ENCODE results near the gene MTRFR.

DNA sequence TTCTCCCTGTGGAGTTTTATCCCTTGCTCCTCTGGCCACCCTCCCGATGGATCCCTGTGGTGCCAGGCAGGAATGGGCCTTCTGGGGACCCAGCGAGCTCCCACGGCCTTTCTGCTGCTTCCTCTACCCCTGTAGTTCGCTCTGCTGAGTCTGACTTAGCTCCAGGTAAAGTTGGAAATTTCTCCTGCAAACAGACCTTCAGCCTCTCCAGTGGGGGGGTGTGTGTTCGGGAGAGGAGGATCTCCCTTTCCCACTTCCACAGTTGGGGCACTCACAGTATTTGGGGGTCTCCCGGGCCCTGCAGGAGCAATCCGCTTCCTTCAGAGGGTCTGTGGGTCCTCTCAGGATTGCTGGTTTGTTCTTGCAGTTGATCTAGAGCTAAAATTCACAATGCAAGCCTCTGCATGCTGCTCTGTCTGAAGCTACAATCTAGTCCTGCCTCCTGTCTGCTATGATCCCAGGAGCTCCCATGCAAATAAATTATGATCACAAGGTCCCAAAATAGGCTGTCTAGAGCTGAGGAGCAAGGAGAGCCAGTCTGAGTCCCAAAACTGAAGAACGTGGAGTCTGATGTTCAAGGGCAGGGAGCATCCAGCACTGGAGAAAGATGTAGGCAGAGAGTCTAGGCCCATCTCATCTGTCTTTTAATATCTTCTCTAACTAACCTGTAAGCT lies 18.3 kb downstream of the MTRFR start:
- no peak for TF ChIP-seq SPI1 (IDR thresholded peaks at IDR 0.05; ENCODE audit: borderline replicate concordance, low read depth)
- TF ChIP-seq, protein P1, sequence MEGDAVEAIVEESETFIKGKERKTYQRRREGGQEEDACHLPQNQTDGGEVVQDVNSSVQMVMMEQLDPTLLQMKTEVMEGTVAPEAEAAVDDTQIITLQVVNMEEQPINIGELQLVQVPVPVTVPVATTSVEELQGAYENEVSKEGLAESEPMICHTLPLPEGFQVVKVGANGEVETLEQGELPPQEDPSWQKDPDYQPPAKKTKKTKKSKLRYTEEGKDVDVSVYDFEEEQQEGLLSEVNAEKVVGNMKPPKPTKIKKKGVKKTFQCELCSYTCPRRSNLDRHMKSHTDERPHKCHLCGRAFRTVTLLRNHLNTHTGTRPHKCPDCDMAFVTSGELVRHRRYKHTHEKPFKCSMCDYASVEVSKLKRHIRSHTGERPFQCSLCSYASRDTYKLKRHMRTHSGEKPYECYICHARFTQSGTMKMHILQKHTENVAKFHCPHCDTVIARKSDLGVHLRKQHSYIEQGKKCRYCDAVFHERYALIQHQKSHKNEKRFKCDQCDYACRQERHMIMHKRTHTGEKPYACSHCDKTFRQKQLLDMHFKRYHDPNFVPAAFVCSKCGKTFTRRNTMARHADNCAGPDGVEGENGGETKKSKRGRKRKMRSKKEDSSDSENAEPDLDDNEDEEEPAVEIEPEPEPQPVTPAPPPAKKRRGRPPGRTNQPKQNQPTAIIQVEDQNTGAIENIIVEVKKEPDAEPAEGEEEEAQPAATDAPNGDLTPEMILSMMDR (IDR thresholded peaks at IDR 0.05; ENCODE audit: insufficient read depth, low read length) = no peak
- no peak for TF ChIP-seq GABPA (IDR thresholded peaks at IDR 0.05; ENCODE audit: low read depth)
- no peak for TF ChIP-seq POLR2AphosphoS5 (IDR thresholded peaks at IDR 0.05; ENCODE audit: low read depth)
- TF ChIP-seq, protein P2, sequence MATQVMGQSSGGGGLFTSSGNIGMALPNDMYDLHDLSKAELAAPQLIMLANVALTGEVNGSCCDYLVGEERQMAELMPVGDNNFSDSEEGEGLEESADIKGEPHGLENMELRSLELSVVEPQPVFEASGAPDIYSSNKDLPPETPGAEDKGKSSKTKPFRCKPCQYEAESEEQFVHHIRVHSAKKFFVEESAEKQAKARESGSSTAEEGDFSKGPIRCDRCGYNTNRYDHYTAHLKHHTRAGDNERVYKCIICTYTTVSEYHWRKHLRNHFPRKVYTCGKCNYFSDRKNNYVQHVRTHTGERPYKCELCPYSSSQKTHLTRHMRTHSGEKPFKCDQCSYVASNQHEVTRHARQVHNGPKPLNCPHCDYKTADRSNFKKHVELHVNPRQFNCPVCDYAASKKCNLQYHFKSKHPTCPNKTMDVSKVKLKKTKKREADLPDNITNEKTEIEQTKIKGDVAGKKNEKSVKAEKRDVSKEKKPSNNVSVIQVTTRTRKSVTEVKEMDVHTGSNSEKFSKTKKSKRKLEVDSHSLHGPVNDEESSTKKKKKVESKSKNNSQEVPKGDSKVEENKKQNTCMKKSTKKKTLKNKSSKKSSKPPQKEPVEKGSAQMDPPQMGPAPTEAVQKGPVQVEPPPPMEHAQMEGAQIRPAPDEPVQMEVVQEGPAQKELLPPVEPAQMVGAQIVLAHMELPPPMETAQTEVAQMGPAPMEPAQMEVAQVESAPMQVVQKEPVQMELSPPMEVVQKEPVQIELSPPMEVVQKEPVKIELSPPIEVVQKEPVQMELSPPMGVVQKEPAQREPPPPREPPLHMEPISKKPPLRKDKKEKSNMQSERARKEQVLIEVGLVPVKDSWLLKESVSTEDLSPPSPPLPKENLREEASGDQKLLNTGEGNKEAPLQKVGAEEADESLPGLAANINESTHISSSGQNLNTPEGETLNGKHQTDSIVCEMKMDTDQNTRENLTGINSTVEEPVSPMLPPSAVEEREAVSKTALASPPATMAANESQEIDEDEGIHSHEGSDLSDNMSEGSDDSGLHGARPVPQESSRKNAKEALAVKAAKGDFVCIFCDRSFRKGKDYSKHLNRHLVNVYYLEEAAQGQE (IDR thresholded peaks at IDR 0.05; ENCODE audit: insufficient replicate concordance, low read depth) = no peak
